GM23338 (cell line): ENCODE data around the gene GPR3. TPM values are rescaled to one million over a fixed set of nuclear protein-coding genes. Genes with fewer than 3 reads are reported as not detected.

Experiments used
- ATAC-seq: fragments of 200-7000 bp; cut with Tn5 transposase; 3 replicates; pipeline ENCODE4 v1.9.1; 2020
- DNase-seq: peaks from one replicate; pipeline ENCODE4 v3.0.0-alpha.2; 2015; ENCODE audit warnings: low spot score
- H2AFZ ChIP-seq: fragments of 200-600 bp; sonication (generic); 2 replicates; pipeline ENCODE4 v1.8.0; 2016; ENCODE audit warnings: antibody characterized with exemption, mild to moderate bottlenecking, moderate library complexity
- H3F3A ChIP-seq: fragments of 200-600 bp; sonication (generic); replicated peaks from 2 replicates; pipeline ENCODE4 v1.8.0; 2017; ENCODE audit warnings: antibody characterized with exemption, mixed run types, low read depth
- H3K27ac ChIP-seq: fragments of 200-600 bp; sonication (generic); 2 replicates; pipeline ENCODE4 v1.6.1; 2016; ENCODE audit warnings: low read depth
- H3K27me3 ChIP-seq: fragments of 200-600 bp; sonication (generic); 2 replicates; pipeline ENCODE4 v1.8.0; 2016; ENCODE audit warnings: mild to moderate bottlenecking, mixed run types, moderate library complexity; ENCODE audit not compliant: insufficient read depth
- H3K36me3 ChIP-seq: fragments of 200-600 bp; sonication (generic); 2 replicates; pipeline ENCODE4 v1.8.0; 2016; ENCODE audit warnings: mild to moderate bottlenecking; ENCODE audit not compliant: insufficient read depth
- H3K4me1 ChIP-seq: fragments of 200-600 bp; sonication (generic); 2 replicates; pipeline ENCODE4 v1.8.0; 2016; ENCODE audit warnings: mild to moderate bottlenecking, moderate library complexity; ENCODE audit not compliant: insufficient read depth
- H3K4me2 ChIP-seq: fragments of 200-600 bp; sonication (generic); 2 replicates; pipeline ENCODE4 v1.7.1; 2017; ENCODE audit warnings: mixed run types
- H3K4me3 ChIP-seq: fragments of 200-600 bp; sonication (generic); 2 replicates; pipeline ENCODE4 v1.6.1; 2016; ENCODE audit warnings: mixed run types
- H3K79me2 ChIP-seq: fragments of 200-600 bp; sonication (generic); replicated peaks from 2 replicates; pipeline ENCODE4 v1.8.0; 2017; ENCODE audit warnings: mild to moderate bottlenecking; ENCODE audit not compliant: insufficient read depth
- H3K9me2 ChIP-seq: fragments of 200-600 bp; sonication (generic); 2 replicates; pipeline ENCODE4 v1.8.0; 2017; ENCODE audit not compliant: insufficient read depth
- H4K20me1 ChIP-seq: fragments of 200-600 bp; sonication (generic); replicated peaks from 2 replicates; pipeline ENCODE4 v1.8.0; 2017; ENCODE audit warnings: mild to moderate bottlenecking; ENCODE audit not compliant: insufficient read depth
- H3K27ac Mint-ChIP-seq: 2 replicates; pipeline ENCODE4 v1.8.0; 2020; ENCODE audit warnings: inconsistent platforms, mild to moderate bottlenecking, moderate library complexity, mixed read lengths
- H3K27me3 Mint-ChIP-seq: 3 replicates; pipeline ENCODE4 v1.8.0; 2022; ENCODE audit warnings: low read depth, mild to moderate bottlenecking, moderate library complexity, mixed read lengths, inconsistent platforms; ENCODE audit not compliant: insufficient read depth, poor library complexity
- H3K36me3 Mint-ChIP-seq: 3 replicates; pipeline ENCODE4 v1.8.0; 2021; ENCODE audit warnings: low read depth, mild to moderate bottlenecking, inconsistent platforms, moderate library complexity, mixed read lengths
- H3K4me1 Mint-ChIP-seq: 3 replicates; pipeline ENCODE4 v1.8.0; 2020; ENCODE audit warnings: mild to moderate bottlenecking, inconsistent platforms, mixed read lengths
- H3K4me3 Mint-ChIP-seq: 3 replicates; pipeline ENCODE4 v1.8.0; 2021; ENCODE audit warnings: moderate library complexity, mild to moderate bottlenecking, inconsistent platforms, mixed read lengths
- H3K9me3 Mint-ChIP-seq: 3 replicates; pipeline ENCODE4 v1.8.0; 2020; ENCODE audit warnings: moderate library complexity, mild to moderate bottlenecking, inconsistent platforms, mixed read lengths
- CREB1 ChIP-seq: fragments of 250-450 bp; sonication (Bioruptor Pico); IDR thresholded peaks from 2 replicates; pipeline ENCODE4 v1.5.0; 2020; ENCODE audit warnings: low read depth, mild to moderate bottlenecking, moderate library complexity
- CTCF ChIP-seq, 2 experiments: fragments of 200-600 bp in 1 of 2; sonication (generic) in 1 of 2; conservative IDR thresholded peaks; 2 replicates each; pipeline versions ENCODE4 v1.5.1 to v1.6.1; 2016 to 2017; ENCODE audit warnings: antibody characterized with exemption in 2 of 2, low read depth in 2 of 2, mild to moderate bottlenecking in 2 of 2, moderate library complexity in 1 of 2
- EZH2phosphoT487 ChIP-seq: fragments of 200-600 bp; sonication (generic); IDR thresholded peaks from one replicate; pipeline ENCODE4 v1.8.1; 2018; ENCODE audit warnings: antibody characterized with exemption; ENCODE audit not compliant: unreplicated experiment
- POLR2AphosphoS5 ChIP-seq: IDR thresholded peaks from 2 replicates; pipeline ENCODE4 v1.6.1; 2016; ENCODE audit warnings: antibody characterized with exemption, low read depth
- REST ChIP-seq: IDR thresholded peaks from one replicate; pipeline ENCODE4 v1.6.1; 2018; ENCODE audit warnings: antibody characterized with exemption; ENCODE audit not compliant: unreplicated experiment
- polyA plus RNA-seq: library from polyadenylated mRNA; unstranded; fragments of >200 nt; fragmentation: Nextera tagmentation; extraction: Ambion mirVana; gene quantifications from 2 replicates; pipeline ENCODE4 v1.2.1, GENCODE V29; 2016
- total RNA-seq: library from RNA; depleted of rRNA; stranded (reverse); fragments of >200 nt; shearing (Covaris generic); gene quantifications from 2 replicates; pipeline ENCODE4 v1.2.3, GENCODE V29; 2014

Gene GPR3
- total and polyA plus RNA-seq, 2 experiments from 2014 or later, result 5.9 to 9.1 TPM

GRCh38 chr1:27391511-27392095 is 819 bp upstream of the GPR3 start:
- no peak overlapping the region for H3K27ac ChIP-seq
- H3K79me2 ChIP-seq, result no peaks in the 10 kb centered on the region
- H3K27me3 ChIP-seq, result no peaks in the 10 kb centered on the region
- DNase-seq, result peak; percentile 90
- H3K4me1 ChIP-seq, result peaks cover 11% of the 10 kb centered on the region
- H3K36me3 ChIP-seq, result no peaks in the 10 kb centered on the region
- peak overlapping the region; percentile 89 for H3K4me2 ChIP-seq
- no peaks in the 10 kb centered on the region for H3K9me2 ChIP-seq
- H2AFZ ChIP-seq, result peak overlapping the region; percentile 96
- peaks cover 5% of the 10 kb centered on the region; the same call in 1 of the 2 replicates for H3F3A ChIP-seq
- peak in 1 of 2 experiments; percentile 44; a peak in 2 of 4 replicates for TF ChIP-seq CTCF (conservative IDR thresholded peaks at IDR 0.05; ENCODE audit: low read depth in 2 of 2)
- 0 out of 2 replicates have a peak, but pooled peaks have one; percentile 10 for TF ChIP-seq POLR2AphosphoS5
- peak; percentile 95 for TF ChIP-seq CREB1 (CRISPR knock-in tag)
- TF ChIP-seq REST, result no peak
- peaks cover 3% of the 10 kb centered on the region; the same call in 2 of the 3 replicates for H3K9me3 Mint-ChIP-seq
- peaks cover 5% of the 10 kb centered on the region; the same call in 1 of the 3 replicates for H3K36me3 Mint-ChIP-seq
- H3K4me3 ChIP-seq, result peak overlapping the region; percentile 94
- ATAC-seq, result peak; percentile 45
- H3K27me3 Mint-ChIP-seq, result peaks cover 33% of the 10 kb centered on the region
- no peaks in the 10 kb centered on the region for H4K20me1 ChIP-seq
- peak overlapping the region; percentile 92 for H3K4me3 Mint-ChIP-seq
- H3K4me1 Mint-ChIP-seq, result peaks cover 26% of the 10 kb centered on the region
- peak overlapping the region; percentile 82; the same call in 1 of the 2 replicates for H3K27ac Mint-ChIP-seq

GRCh38 chr1:27392778-27393635 is 585 bp downstream of the GPR3 start:
- H3K4me2 ChIP-seq, result peak overlapping the region; percentile 89
- H3K27ac ChIP-seq, result no peak overlapping the region
- H3K36me3 ChIP-seq, result no peaks in the 10 kb centered on the region
- ATAC-seq (no peak; the same call in 1 of the 3 replicates), DNase-seq (peak; percentile 72)
- H3K4me3 ChIP-seq, result peak overlapping the region; percentile 94
- H3K27me3 Mint-ChIP-seq, result peaks cover 33% of the 10 kb centered on the region
- peak overlapping the region; percentile 92 for H3K4me3 Mint-ChIP-seq
- no peaks in the 10 kb centered on the region for H3K9me2 ChIP-seq
- peaks cover 34% of the 10 kb centered on the region for H3K4me1 Mint-ChIP-seq
- peaks cover 18% of the 10 kb centered on the region for H3K4me1 ChIP-seq
- no peaks in the 10 kb centered on the region for H4K20me1 ChIP-seq
- no peaks in the 10 kb centered on the region for H3K27me3 ChIP-seq
- H3K36me3 Mint-ChIP-seq, result peaks cover 5% of the 10 kb centered on the region; the same call in 1 of the 3 replicates
- peaks cover 3% of the 10 kb centered on the region; the same call in 2 of the 3 replicates for H3K9me3 Mint-ChIP-seq
- peak overlapping the region; percentile 90 for H3K27ac Mint-ChIP-seq
- TF ChIP-seq CTCF (conservative IDR thresholded peaks at IDR 0.05; ENCODE audit: low read depth in 2 of 2) (peak; percentile 32 to 40), EZH2phosphoT487 (no peak)
- peak overlapping the region; percentile 84; the same call in 1 of the 2 replicates for H2AFZ ChIP-seq
- H3K79me2 ChIP-seq, result no peaks in the 10 kb centered on the region
- H3F3A ChIP-seq, result peaks cover 7% of the 10 kb centered on the region; the same call in 1 of the 2 replicates
